ENCODE measurements around the gene PFKFB1.

The PFKFB1 gene

GRCh38 chrX:54885740-54886139 lies 108.2 kb downstream of the PFKFB1 start:
- no peak overlapping the region for H3K27ac ChIP-seq
- no peak overlapping the region for H3K4me3 ChIP-seq (ENCODE audit: low read depth, low read length)
- in situ Hi-C loops (cut with HindIII; ENCODE audit: low pct_ligation_motif_present, low sequenced_read_pairs) = no loop called here
- no peaks in the 10 kb centered on the region for H3K36me3 ChIP-seq (replicated peaks)
- H3K27me3 ChIP-seq (replicated peaks) = no peaks in the 10 kb centered on the region
- DNase-seq = no peak
- TF ChIP-seq, protein P1, sequence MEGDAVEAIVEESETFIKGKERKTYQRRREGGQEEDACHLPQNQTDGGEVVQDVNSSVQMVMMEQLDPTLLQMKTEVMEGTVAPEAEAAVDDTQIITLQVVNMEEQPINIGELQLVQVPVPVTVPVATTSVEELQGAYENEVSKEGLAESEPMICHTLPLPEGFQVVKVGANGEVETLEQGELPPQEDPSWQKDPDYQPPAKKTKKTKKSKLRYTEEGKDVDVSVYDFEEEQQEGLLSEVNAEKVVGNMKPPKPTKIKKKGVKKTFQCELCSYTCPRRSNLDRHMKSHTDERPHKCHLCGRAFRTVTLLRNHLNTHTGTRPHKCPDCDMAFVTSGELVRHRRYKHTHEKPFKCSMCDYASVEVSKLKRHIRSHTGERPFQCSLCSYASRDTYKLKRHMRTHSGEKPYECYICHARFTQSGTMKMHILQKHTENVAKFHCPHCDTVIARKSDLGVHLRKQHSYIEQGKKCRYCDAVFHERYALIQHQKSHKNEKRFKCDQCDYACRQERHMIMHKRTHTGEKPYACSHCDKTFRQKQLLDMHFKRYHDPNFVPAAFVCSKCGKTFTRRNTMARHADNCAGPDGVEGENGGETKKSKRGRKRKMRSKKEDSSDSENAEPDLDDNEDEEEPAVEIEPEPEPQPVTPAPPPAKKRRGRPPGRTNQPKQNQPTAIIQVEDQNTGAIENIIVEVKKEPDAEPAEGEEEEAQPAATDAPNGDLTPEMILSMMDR (IDR thresholded peaks at IDR 0.05; ENCODE audit: low read depth, low read length, missing control alignments) = no peak

Data from brain microvascular endothelial cell (primary cell).